Thoracic aorta (tissue), 2 donors: ENCODE measurements around the gene MLST8. TPM values are rescaled to one million over a fixed set of nuclear protein-coding genes. Genes with fewer than 3 reads are reported as not detected.
A peak's percentile ranks its signal among the peaks of the same experiment; 100 is the strongest.

Experiments used
- ATAC-seq: fragments of 150-250 bp; one replicate; pipeline ENCODE4 v1.8.0; 2017; ENCODE audit warnings: low read depth; ENCODE audit not compliant: insufficient number of reproducible peaks, low FRiP score
- DNase-seq: peaks from one replicate; pipeline ENCODE4 v3.0.0-alpha.2; 2020; ENCODE audit warnings: low spot score
- H3K27ac ChIP-seq, 2 donors: fragments of 200-600 bp; sonication (generic); 1 replicate in 1 of 2; 2 replicates in 1 of 2; pipeline ENCODE4 v1.5.1; 2016; ENCODE audit warnings: mild to moderate bottlenecking in 2 of 2, moderate library complexity in 2 of 2
- H3K27me3 ChIP-seq: fragments of 200-600 bp; sonication (generic); replicated peaks from 2 replicates; pipeline ENCODE4 v1.6.0; 2016; ENCODE audit warnings: mild to moderate bottlenecking; ENCODE audit not compliant: insufficient read depth
- H3K36me3 ChIP-seq: fragments of 200-600 bp; sonication (generic); one replicate; pipeline ENCODE4 v1.5.1; 2016
- H3K4me1 ChIP-seq, 2 donors: fragments of 200-600 bp; sonication (generic); 1 replicate in 1 of 2; 2 replicates in 1 of 2; pipeline versions ENCODE4 v1.5.1 to v1.6.0; 2016; ENCODE audit warnings: low read depth in 2 of 2, mild to moderate bottlenecking in 1 of 2; ENCODE audit not compliant: control insufficient read depth in 1 of 2
- H3K4me3 ChIP-seq: fragments of 200-600 bp; sonication (generic); 2 replicates; pipeline ENCODE4 v1.5.1; 2016; ENCODE audit warnings: mild to moderate bottlenecking
- H3K9me3 ChIP-seq: fragments of 200-600 bp; sonication (generic); 2 replicates; pipeline ENCODE4 v1.5.1; 2016
- CTCF ChIP-seq: fragments of 200-600 bp; sonication (generic); IDR thresholded peaks from one replicate; pipeline ENCODE4 v1.5.1; 2019; ENCODE audit warnings: antibody characterized with exemption
- total RNA-seq, 2 donors: library from RNA; depleted of rRNA; stranded (reverse); fragments of >200 nt; gene quantifications; one replicate each; pipeline versions ENCODE4 v1.1.0 to v1.2.3, GENCODE V29; 2016

MLST8 gene
- total RNA-seq, 2 donors from 2014 or later: 13.7 to 47.7 TPM

- no peaks in the 10 kb centered on the region for H3K27me3 ChIP-seq
- ATAC-seq: no peak
- TF ChIP-seq CTCF: no peak
- no peak overlapping the region for H3K27ac ChIP-seq
- H3K36me3 ChIP-seq: peaks cover 42% of the 10 kb centered on the region
- no peak for DNase-seq
- no peaks in the 10 kb centered on the region for H3K9me3 ChIP-seq
- H3K4me3 ChIP-seq: peak overlapping the region; percentile 26
- no peaks in the 10 kb centered on the region for H3K4me1 ChIP-seq
Observed at GRCh38 chr16:2170587-2171435, 34.4 kb upstream of the MLST8 start.

GRCh38 chr16:2171601-2172178 lies 33.6 kb upstream of the MLST8 start:
- TF ChIP-seq CTCF: no peak
- Histone ChIP-seq H3K36me3 (peaks cover 48% of the 10 kb centered on the region), H3K4me1 (no peaks in the 10 kb centered on the region)

GRCh38 chr16:2172688-2173335 lies 32.4 kb upstream of the MLST8 start:
- ATAC-seq (no peak), DNase-seq (no peak)
- H3K27me3 ChIP-seq: no peaks in the 10 kb centered on the region
- H3K27ac ChIP-seq: no peak overlapping the region
- no peaks in the 10 kb centered on the region for H3K4me1 ChIP-seq
- H3K9me3 ChIP-seq: no peaks in the 10 kb centered on the region
- TF ChIP-seq CTCF: no peak
- peaks cover 48% of the 10 kb centered on the region for H3K36me3 ChIP-seq
- H3K4me3 ChIP-seq: no peak overlapping the region

More at GRCh38 chr16:2171601-2172178, 33.6 kb upstream of the MLST8 start:
- Histone ChIP-seq H3K27me3 (no peaks in the 10 kb centered on the region), H3K9me3 (no peaks in the 10 kb centered on the region), H3K4me3 (no peak overlapping the region), H3K27ac (no peak overlapping the region)
- ATAC-seq (no peak), DNase-seq (no peak)

GRCh38 chr16:2173366-2173765 lies 31.9 kb upstream of the MLST8 start:
- Histone ChIP-seq H3K36me3 (peaks cover 43% of the 10 kb centered on the region), H3K27ac (no peak overlapping the region), H3K4me3 (no peak overlapping the region), H3K27me3 (no peaks in the 10 kb centered on the region), H3K9me3 (no peaks in the 10 kb centered on the region), H3K4me1 (no peaks in the 10 kb centered on the region)
- DNase-seq: no peak
- TF ChIP-seq CTCF: no peak
- ATAC-seq: no peak

GRCh38 chr16:2173916-2174315 lies 31.3 kb upstream of the MLST8 start:
- Histone ChIP-seq H3K27ac (no peak overlapping the region), H3K27me3 (no peaks in the 10 kb centered on the region), H3K4me3 (no peak overlapping the region), H3K4me1 (no peaks in the 10 kb centered on the region), H3K9me3 (no peaks in the 10 kb centered on the region), H3K36me3 (peaks cover 42% of the 10 kb centered on the region)
- no peak for ATAC-seq
- TF ChIP-seq CTCF: no peak
- DNase-seq: no peak
